Measurements from ENCODE around the gene DRGX. TPM values are rescaled to one million over a fixed set of nuclear protein-coding genes. Genes with fewer than 3 reads are reported as not detected.

DRGX gene
- total and polyA plus RNA-seq, 2 donors (not counting 3 experiments of a cell fraction or from before 2014, with no cell fraction given) = not detected

GRCh38 chr10:49332768-49333167, 63.1 kb downstream of the DRGX start:
- no peak for TF ChIP-seq MYC (IDR thresholded peaks at IDR 0.05; ENCODE audit: low read depth, low read length)
- no peak for TF ChIP-seq EZH2 (IDR thresholded peaks at IDR 0.05; ENCODE audit: borderline replicate concordance, low read depth, low read length, severe bottlenecking)
- no peak for TF ChIP-seq FOS (IDR thresholded peaks at IDR 0.05; ENCODE audit: borderline replicate concordance, insufficient read depth, low read length)
- TF ChIP-seq MAX (IDR thresholded peaks at IDR 0.05; ENCODE audit: insufficient read depth, insufficient read length) = no peak
- TF ChIP-seq POLR2AphosphoS5 (IDR thresholded peaks at IDR 0.05; ENCODE audit: insufficient read depth, low read depth, low read length) = no peak
- no peak for TF ChIP-seq JUN (IDR thresholded peaks at IDR 0.05; ENCODE audit: borderline replicate concordance, insufficient read depth, insufficient read length, low read depth)
- TF ChIP-seq GATA2 (IDR thresholded peaks at IDR 0.05; ENCODE audit: insufficient read depth, insufficient read length, low read depth, low read length) = no peak
- no peak for TF ChIP-seq POLR2A (IDR thresholded peaks at IDR 0.05; ENCODE audit: low read depth, low read length)
- TF ChIP-seq CTCF (IDR thresholded peaks at IDR 0.05; ENCODE audit: extremely low read depth in 1 of 2, insufficient read depth in 1 of 2, low read depth in 1 of 2, low read length in 2 of 2) = no peak
- Histone ChIP-seq H3K27ac (ENCODE audit: insufficient read depth, low read depth, low read length) (no peak overlapping the region), H3K4me2 (ENCODE audit: insufficient read depth, low read length) (no peak overlapping the region), H3K4me1 (ENCODE audit: control insufficient read depth, extremely low read depth, insufficient read depth, low read length) (no peaks in the 10 kb centered on the region), H3K9ac (replicated peaks; ENCODE audit: extremely low read depth, insufficient read depth, low read length) (no peak overlapping the region), H3K4me3 (replicated peaks in 1 of 3; ENCODE audit: insufficient read depth in 1 of 3, low read depth in 1 of 3, low read length in 3 of 3) (no peak overlapping the region), H3K9me3 (replicated peaks; ENCODE audit: control insufficient read depth, insufficient read depth, low read length) (no peaks in the 10 kb centered on the region), H4K20me1 (replicated peaks; ENCODE audit: control insufficient read depth, extremely low read depth, insufficient read depth, low read length) (no peaks in the 10 kb centered on the region), H3K79me2 (ENCODE audit: control insufficient read depth, insufficient read depth, low read length) (no peaks in the 10 kb centered on the region), H3K9me1 (replicated peaks; ENCODE audit: control insufficient read depth, extremely low read depth, insufficient read depth, low read length) (no peaks in the 10 kb centered on the region), H2AFZ (ENCODE audit: low read depth, low read length) (no peak overlapping the region), H3K36me3 (ENCODE audit: control insufficient read depth in 2 of 2, extremely low read depth in 1 of 2, insufficient read depth in 2 of 2, low read length in 2 of 2) (no peaks in the 10 kb centered on the region), H3K27me3 (ENCODE audit: control insufficient read depth in 2 of 2, insufficient read depth in 2 of 2, low read length in 2 of 2) (no peaks in the 10 kb centered on the region)
- POLR2A ChIA-PET = no interaction called here
- CTCF ChIA-PET = no interaction called here
- FAIRE-seq (no peak), DNase-seq (ENCODE audit: low read depth, low spot score) (no peak)
- intact Hi-C loops (cut with micrococcal nuclease) = no loop called here
- BruUV-seq (replicated peaks) = no TSS peak
- dilution Hi-C loops (cut with MboI; ENCODE audit: extremely low pct_ligation_motif_present, low sequenced_read_pairs) = no loop called here

Measured in endothelial cell of umbilical vein (primary cell).